Left lung (tissue), 10 donors: ENCODE results near the gene PFKP. TPM values are rescaled to one million over a fixed set of nuclear protein-coding genes. Genes with fewer than 3 reads are reported as not detected.

Source experiments
- ATAC-seq: fragments of 200-7000 bp; cut with Tn5 transposase; one replicate; pipeline ENCODE4 v1.9.1; 2020; ENCODE audit warnings: moderate library complexity
- DNase-seq, 4 donors: peaks; one replicate each; pipeline ENCODE4 v3.0.0-alpha.2; 2013 to 2020
- H3K27ac ChIP-seq, 2 donors: fragments of 200-600 bp; sonication (generic) in 1 of 2; one replicate each; pipeline versions ENCODE4 v1.5.0 to v1.8.0; 2020 to 2021
- H3K27me3 ChIP-seq, 2 donors: fragments of 200-600 bp; sonication (generic) in 1 of 2; one replicate each; pipeline versions ENCODE4 v1.5.0 to v1.8.0; 2020 to 2021
- H3K36me3 ChIP-seq, 2 donors: fragments of 200-600 bp; sonication (generic) in 1 of 2; one replicate each; pipeline versions ENCODE4 v1.5.0 to v1.8.0; 2020 to 2021
- H3K4me1 ChIP-seq, 2 donors: fragments of 200-600 bp; one replicate each; pipeline ENCODE4 v1.8.0; 2021
- H3K4me3 ChIP-seq, 2 donors: fragments of 200-600 bp; sonication (generic) in 1 of 2; one replicate each; pipeline versions ENCODE4 v1.5.0 to v1.8.0; 2020 to 2021; ENCODE audit warnings: mild to moderate bottlenecking in 1 of 2
- H3K9me3 ChIP-seq, 2 donors: fragments of 200-600 bp; sonication (generic) in 1 of 2; one replicate each; pipeline versions ENCODE4 v1.5.0 to v1.8.0; 2020 to 2021
- CTCF ChIP-seq, 2 donors: fragments of 200-600 bp; sonication (generic) in 1 of 2; IDR thresholded peaks; one replicate each; pipeline versions ENCODE4 v1.5.0 to v1.8.0; 2021; ENCODE audit warnings: antibody characterized with exemption in 2 of 2
- intact Hi-C, 2 donors: fragments of 100-400 bp; cut with DNase I; formaldehyde crosslinking; loops; one replicate each; pipeline versions ENCODE4 v1.11.2 to v1.14.2; 2022
- polyA plus RNA-seq, 6 donors: library from polyadenylated mRNA; unstranded; fragments of 120-200 nt; gene quantifications; one replicate each; pipeline ENCODE4 v1.2.1, GENCODE V29; 2013; ENCODE audit not compliant: insufficient read length in 6 of 6
- total RNA-seq, 2 donors: library from RNA; stranded (reverse); fragmentation: NEBNext Ultra II Directional; extraction: Animal tissue kit (Norgen Biotek cat#: 25700); gene quantifications; one replicate each; pipeline ENCODE4 v1.2.1, GENCODE V29; 2021
- donor health status: DM: no; HTN: yes; CAD: no.
- donor health status: DM: no; HTN: no; CAD: no.

Gene PFKP
- total and polyA plus RNA-seq, 8 donors, result 7.4 to 70.0 (median 11.2) TPM

- ATAC-seq, result no peak
- Histone ChIP-seq H3K36me3 (peaks cover 0 to 88% of the 10 kb centered on the region in 2 donors), H3K4me3 (no peak overlapping the region), H3K27me3 (no peaks in the 10 kb centered on the region), H3K4me1 (no peaks in the 10 kb centered on the region), H3K9me3 (peaks cover 0 to 10% of the 10 kb centered on the region in 2 donors), H3K27ac (no peak overlapping the region)
- no peak for TF ChIP-seq CTCF (IDR thresholded peaks at IDR 0.05)
- DNase-seq, result no peak
- intact Hi-C loops, result no loop called here
These were observed 65.0 kb downstream of the PFKP start for GRCh38 chr10:3132036-3133025.

- ATAC-seq, result no peak
- intact Hi-C loops, result no loop called here
These were observed 66.6 kb downstream of the PFKP start for GRCh38 chr10:3133948-3134347.

GRCh38 chr10:3135006-3135405 lies 67.7 kb downstream of the PFKP start:
- Histone ChIP-seq H3K27me3 (no peaks in the 10 kb centered on the region), H3K27ac (no peak overlapping the region), H3K36me3 (peaks cover 0 to 98% of the 10 kb centered on the region in 2 donors), H3K4me1 (no peaks in the 10 kb centered on the region), H3K4me3 (no peak overlapping the region), H3K9me3 (no peaks in the 10 kb centered on the region)
- DNase-seq (no peak), ATAC-seq (no peak)
- intact Hi-C loops, result no loop called here
- no peak for TF ChIP-seq CTCF (IDR thresholded peaks at IDR 0.05)

More at GRCh38 chr10:3133948-3134347, 66.6 kb downstream of the PFKP start:
- no peak for TF ChIP-seq CTCF (IDR thresholded peaks at IDR 0.05)
- H3K36me3 ChIP-seq, result peaks cover 0 to 94% of the 10 kb centered on the region in 2 donors
- no peak overlapping the region for H3K4me3 ChIP-seq
- no peak overlapping the region for H3K27ac ChIP-seq
- no peaks in the 10 kb centered on the region for H3K9me3 ChIP-seq
- no peaks in the 10 kb centered on the region for H3K4me1 ChIP-seq
- no peak for DNase-seq
- no peaks in the 10 kb centered on the region for H3K27me3 ChIP-seq

GRCh38 chr10:3136336-3136735 lies 69.0 kb downstream of the PFKP start:
- Histone ChIP-seq H3K9me3 (no peaks in the 10 kb centered on the region), H3K27me3 (no peaks in the 10 kb centered on the region), H3K4me1 (no peaks in the 10 kb centered on the region), H3K4me3 (no peak overlapping the region), H3K27ac (no peak overlapping the region), H3K36me3 (peaks cover 0 to 100% of the 10 kb centered on the region in 2 donors)
- intact Hi-C loops, result no loop called here
- no peak for DNase-seq
- peak; percentile 47 for ATAC-seq
- no peak for TF ChIP-seq CTCF (IDR thresholded peaks at IDR 0.05)
